ENCODE results near the gene MYH11.

MYH11 gene

GRCh38 chr16:15705064-15705565 is 151.7 kb downstream of the MYH11 start:
- TF ChIP-seq CTCF (IDR thresholded peaks at IDR 0.05; ENCODE audit: extremely low read depth, insufficient read depth, missing control alignments), result no peak
- in situ Hi-C loops (cut with MboI; ENCODE audit: low pct_unique_long_range_greater_than_20kb, low sequenced_read_pairs, unreplicated experiment), result loop anchor here (25.0 kb wide), 1 partner anchor 268 kb away; the partner anchor contains the start of gene BMERB1
- no peak for DNase-seq (ENCODE audit: low spot score)

- peak; percentile 75 for TF ChIP-seq CTCF (IDR thresholded peaks at IDR 0.05; ENCODE audit: extremely low read depth, insufficient read depth, missing control alignments)
- DNase-seq (ENCODE audit: low spot score), result peak; percentile 68
- in situ Hi-C loops (cut with MboI; ENCODE audit: low pct_unique_long_range_greater_than_20kb, low sequenced_read_pairs, unreplicated experiment), result loop anchor here (25.0 kb wide), 1 partner anchor 267 kb away; the partner anchor contains the start of gene BMERB1
These were observed 152.3 kb downstream of the MYH11 start for GRCh38 chr16:15704545-15704987.

- TF ChIP-seq CTCF (IDR thresholded peaks at IDR 0.05; ENCODE audit: extremely low read depth, insufficient read depth, missing control alignments), result no peak
- in situ Hi-C loops (cut with MboI; ENCODE audit: low pct_unique_long_range_greater_than_20kb, low sequenced_read_pairs, unreplicated experiment), result loop anchor here (25.0 kb wide), 1 partner anchor 266 kb away; the partner anchor contains the start of gene BMERB1
- DNase-seq (ENCODE audit: low spot score), result no peak
These were observed 153.6 kb downstream of the MYH11 start for GRCh38 chr16:15703029-15703736.

- in situ Hi-C loops (cut with MboI; ENCODE audit: low pct_unique_long_range_greater_than_20kb, low sequenced_read_pairs, unreplicated experiment), result loop anchor here (25.0 kb wide), 1 partner anchor 265 kb away; the partner anchor contains the start of gene BMERB1
- no peak for TF ChIP-seq CTCF (IDR thresholded peaks at IDR 0.05; ENCODE audit: extremely low read depth, insufficient read depth, missing control alignments)
- DNase-seq (ENCODE audit: low spot score), result no peak
These were observed 154.6 kb downstream of the MYH11 start for GRCh38 chr16:15701975-15702970.

- no peak for DNase-seq (ENCODE audit: low spot score)
- no peak for TF ChIP-seq CTCF (IDR thresholded peaks at IDR 0.05; ENCODE audit: extremely low read depth, insufficient read depth, missing control alignments)
- in situ Hi-C loops (cut with MboI; ENCODE audit: low pct_unique_long_range_greater_than_20kb, low sequenced_read_pairs, unreplicated experiment), result loop anchor here (25.0 kb wide), 1 partner anchor 264 kb away; the partner anchor contains the start of gene BMERB1
These were observed 155.5 kb downstream of the MYH11 start for GRCh38 chr16:15701367-15701766.

- no peak for DNase-seq (ENCODE audit: low spot score)
- no peak for TF ChIP-seq CTCF (IDR thresholded peaks at IDR 0.05; ENCODE audit: extremely low read depth, insufficient read depth, missing control alignments)
- in situ Hi-C loops (cut with MboI; ENCODE audit: low pct_unique_long_range_greater_than_20kb, low sequenced_read_pairs, unreplicated experiment), result loop anchor here (25.0 kb wide), 1 partner anchor 263 kb away; the partner anchor contains the start of gene BMERB1
These were observed 157.0 kb downstream of the MYH11 start for GRCh38 chr16:15699819-15700218.
